ENCODE data around the gene AR.

Gene AR

DNA sequence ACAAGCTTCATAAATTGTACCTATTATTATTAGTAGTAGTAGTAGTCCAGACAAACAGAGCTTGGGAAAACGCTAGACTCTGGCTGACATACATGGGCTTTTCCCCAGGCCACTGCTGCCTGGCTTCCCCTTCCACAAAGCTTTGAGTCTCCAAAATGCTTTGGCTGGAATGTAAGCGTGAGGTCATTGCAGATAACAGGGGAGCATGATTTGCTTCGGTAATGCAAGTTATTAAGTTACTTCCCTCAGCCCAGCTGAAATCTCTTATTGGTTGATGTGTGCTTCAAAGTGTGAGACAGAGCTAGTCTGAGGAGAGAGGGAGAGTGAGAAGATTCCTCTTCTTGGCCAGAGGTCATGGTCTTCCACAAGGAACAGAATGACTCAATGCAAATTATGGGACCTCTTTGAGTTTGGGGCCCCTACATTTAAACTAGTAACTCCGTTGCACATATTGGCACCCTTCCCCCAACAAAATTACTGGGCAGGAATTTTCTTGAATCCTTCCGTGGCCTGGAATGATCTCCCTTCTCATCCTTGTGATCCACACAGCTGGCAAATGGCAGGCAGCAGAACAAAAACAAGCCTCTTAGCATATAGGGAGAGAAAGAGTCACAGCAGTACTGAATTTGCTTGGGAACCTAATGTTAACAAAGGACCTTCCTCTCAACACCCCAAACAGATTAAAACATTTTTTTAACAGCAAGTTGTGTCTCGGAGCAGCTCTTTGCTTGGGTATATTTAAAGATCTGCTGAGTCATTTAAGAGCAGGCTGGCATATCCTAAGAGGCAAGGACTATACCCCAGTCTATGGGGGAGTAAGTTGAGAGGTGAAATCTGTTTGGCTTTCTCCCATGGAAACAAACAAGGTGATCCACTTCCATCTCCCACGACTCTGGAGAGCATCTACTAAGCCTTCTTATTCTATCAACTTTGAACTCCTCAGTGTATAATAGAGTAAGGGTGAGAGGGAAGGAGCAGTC is 19.9 kb downstream of the AR start:
- DNase-seq, result no peak

DNA sequence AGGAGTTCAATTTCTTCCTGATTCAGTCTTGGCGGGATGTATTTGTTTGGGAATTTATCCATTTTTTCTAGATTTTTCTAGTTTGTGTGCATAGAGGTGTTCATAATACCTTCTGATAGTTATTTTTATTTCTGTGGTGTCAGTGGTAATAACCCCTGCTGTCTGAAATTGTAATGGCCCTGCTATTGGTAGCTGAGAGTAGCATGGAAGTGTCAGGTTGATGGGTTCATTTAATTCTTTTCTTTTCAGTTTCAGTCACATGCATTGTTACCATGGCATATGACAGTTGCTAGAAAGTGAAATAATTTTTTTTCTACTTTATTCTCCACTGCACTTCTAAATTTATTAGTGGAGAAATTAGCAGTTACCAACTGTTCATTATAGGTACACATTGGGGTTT is 20.7 kb downstream of the AR start:
- DNase-seq, result no peak

DNA sequence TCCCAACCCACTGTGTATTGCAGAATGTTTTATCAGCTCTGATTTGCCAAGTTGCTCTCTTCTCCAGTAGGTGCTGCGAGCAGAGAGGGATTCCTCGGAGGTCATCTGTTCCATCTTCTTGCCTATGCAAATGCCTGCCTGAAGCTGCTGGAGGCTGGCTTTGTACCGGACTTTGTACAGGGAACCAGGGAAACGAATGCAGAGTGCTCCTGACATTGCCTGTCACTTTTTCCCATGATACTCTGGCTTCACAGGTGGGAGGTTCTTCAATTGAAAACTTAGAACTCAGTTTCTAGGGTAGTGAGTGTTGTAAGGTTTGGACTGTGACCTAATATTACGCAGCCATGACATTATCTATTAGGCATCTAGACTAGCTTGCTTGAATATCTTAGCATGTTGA is 24.9 kb downstream of the AR start:
- no peak for DNase-seq

DNA sequence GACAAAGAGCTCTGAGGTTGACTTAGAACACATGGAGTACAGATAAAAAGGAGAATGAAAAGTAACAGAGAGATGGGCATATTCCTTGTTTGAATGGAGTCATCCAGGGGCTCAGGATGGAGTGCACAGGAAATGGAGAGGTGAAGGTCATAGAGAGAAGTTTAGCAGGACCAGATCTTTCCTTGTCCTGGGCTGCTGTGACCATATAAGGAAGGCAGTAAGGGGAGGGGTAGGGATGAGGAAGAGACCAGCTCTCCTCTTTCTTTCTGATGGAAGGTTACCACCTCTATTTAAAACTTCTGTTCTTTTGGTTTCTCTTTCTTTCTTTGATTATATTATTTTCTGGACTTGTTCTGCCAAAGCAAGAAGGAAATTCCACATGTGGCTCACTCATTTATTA is 27.0 kb downstream of the AR start:
- no peak for DNase-seq

DNA sequence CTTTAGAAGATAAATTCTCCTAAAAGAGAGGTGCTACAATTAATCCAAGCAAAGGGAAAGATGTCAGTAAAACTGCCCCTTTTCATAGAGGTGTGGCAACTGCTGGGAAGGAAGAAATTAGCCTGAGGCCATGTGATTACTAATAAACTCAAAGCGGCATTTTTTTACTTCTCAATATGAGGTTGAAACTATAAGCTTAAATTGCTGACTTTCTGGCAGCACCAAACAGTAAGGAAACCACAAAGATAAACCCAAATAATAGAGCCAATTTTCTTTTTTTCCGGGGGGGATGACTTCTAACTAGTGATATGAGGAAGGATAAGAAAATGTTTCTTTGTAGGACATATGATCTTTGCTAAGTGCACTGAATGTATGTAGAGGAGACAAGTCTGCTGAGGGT is 30.9 kb downstream of the AR start:
- no peak for DNase-seq

DNA sequence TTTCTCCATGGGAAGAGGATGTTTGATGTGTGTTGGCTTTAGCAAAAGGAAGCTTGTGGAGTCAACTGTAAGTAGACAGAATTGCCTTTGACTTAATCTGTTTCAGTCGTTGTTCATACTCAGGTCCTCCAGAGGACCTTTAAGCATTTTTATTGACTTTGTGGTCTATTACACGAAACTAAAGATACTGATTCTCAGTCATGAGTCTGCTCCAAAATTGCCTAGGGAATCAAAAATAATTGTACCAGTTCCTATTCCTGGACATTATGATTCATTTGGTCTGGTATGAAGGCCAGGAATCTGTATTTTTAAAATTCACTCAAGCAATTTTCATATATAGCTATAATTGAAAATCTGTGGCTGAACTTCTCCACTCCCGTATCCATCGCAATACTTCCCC is 38.6 kb downstream of the AR start:
- no peak for DNase-seq

DNA sequence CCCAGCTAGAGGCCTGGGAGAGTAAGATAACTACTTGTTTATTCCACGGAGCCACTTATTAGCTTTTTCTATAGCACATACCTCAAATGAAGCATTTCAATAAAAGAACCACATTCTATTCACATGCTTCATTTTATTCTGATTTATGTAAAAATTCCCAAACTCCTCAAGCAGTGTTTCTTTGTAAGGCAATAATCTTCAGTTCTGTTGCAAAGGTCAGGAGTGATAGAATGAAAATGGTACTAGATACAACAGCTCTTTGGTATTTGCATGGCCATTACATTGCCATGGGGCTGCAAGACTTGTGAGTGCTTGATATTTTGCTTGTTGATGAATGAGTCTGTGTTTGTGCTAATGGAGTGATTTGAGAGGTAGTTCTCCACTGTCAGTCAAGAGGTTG is 39.4 kb downstream of the AR start:
- no peak for DNase-seq

DNA sequence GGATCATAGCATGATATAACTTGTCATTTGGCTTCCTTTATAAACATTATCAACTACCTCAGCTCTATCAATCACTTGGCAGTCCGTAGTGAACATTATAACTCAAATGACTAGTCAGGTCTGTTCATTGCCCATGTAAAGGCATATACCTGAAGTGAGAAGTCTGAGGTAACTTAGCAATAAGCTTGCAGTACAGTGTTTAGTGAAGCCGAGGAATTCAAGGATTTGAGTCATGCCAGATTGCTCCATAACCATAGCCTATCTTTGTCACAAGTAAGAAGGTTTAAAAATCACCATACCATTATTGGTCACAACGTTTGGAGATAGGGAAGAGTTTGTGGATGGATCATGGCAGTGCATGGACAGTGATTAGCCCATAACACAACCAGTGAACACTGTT is 41.6 kb downstream of the AR start:
- DNase-seq, result no peak

DNA sequence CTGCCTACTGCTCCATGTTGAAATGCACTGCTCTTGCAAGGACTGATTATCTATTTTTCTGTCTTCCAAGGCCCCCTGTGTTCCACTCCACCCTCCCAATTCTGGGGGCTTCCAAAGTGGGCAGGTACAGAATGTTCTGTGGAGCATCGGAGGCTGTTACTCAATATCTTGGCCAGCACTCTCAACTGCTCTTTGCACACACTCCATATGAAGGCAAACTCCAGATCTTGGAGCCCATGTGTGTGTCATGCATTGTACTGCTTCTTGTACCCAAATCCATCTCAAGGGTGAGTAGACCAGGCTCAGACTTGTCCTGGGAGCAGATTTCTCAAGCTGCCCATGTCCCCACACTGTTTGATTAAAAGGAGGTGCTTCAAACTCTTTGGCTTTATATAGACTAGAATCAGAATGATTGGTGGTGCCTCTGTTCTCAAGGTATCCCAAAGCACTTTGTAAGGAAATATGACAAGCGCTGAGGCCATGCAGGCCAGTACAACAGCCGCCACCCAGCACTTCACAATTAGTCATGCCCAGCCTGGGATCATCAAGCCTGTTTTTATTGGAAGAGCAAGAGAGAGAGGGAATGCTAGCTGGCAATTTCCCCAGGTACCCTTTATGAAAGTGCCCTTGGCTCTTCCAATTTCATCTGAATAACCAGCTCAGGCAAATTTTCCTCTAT is 44.3 kb downstream of the AR start:
- no peak for DNase-seq

DNA sequence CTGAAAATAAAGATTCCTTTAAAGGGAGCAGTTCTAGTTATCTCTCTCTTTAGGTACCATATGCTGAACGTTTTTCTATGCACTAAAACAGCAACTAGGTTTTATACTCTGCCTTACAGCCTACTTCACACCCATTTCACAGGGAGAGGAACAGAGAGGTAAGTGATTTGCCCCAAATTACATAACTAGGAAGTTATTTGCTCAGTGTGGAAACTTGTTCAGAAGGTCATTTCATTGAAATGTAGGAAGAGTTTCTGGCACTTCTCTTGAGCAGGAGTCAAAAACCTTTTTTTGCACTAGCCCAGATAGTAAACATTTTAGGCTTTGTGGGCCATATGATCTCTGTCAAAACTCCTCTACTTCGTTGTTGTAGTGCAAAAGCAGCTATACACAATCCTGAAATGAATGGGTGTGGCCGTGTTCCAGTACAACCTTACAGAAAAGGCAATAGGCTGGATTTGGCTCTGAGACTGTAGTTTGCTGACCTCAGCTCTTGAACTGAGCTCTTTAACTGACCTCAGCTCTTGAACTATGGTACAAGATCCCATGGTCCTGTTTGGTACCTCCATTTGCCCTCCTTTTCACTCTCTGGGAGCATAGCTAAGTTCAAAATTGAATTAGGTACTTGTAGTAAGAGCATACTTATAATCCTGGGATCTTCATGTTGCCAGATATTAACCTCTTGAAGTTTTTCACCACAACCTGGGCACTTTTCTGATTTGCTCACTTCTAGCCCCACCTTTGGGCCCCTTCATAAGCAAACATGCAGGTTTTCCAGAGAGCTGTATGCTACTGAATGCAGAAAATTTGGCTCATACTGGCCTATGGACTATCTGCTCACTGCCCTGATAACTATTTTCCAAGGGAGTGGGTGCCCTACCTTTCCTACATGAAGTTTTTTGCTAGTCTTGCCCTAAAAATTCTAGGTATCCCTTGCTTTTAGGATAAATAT is 53.3 kb downstream of the AR start:
- DNase-seq, result no peak

DNA sequence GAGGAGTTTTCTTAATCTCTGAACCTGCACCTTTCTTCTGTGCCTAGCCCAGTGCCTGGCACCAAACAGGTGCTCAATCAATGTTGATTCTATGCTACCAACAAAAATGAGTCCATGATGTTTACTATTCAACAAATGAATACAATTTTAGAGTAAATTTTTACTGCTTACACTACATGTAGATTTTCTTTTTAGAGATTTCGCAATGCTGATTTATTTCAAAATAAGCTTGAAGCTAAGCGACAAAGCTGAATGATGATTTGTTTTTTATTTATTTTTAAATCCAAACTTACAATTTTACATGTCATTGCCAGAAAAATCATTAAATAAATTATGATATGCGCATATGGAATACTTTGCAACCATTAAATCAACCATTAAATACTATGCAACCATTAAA is 55.7 kb downstream of the AR start:
- no peak for DNase-seq

DNA sequence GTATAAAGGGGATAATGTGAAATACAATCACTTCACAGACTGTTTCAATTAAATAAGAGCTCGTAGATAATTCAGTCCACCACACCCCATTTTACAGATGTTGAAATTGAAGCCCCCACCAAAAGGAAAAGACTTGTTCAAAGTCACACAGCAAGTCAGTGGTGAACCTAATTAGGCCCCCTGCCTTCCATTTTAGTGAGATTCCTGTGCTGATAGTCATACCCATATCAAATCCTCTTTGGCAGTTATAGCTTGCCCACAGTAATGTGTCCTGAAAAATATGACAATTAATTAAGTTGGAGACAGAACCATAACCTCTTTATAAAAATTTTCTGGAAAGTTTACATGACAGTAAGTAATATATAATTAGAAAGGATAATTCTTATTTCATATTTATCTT is 58.0 kb downstream of the AR start:
- DNase-seq, result no peak

DNA sequence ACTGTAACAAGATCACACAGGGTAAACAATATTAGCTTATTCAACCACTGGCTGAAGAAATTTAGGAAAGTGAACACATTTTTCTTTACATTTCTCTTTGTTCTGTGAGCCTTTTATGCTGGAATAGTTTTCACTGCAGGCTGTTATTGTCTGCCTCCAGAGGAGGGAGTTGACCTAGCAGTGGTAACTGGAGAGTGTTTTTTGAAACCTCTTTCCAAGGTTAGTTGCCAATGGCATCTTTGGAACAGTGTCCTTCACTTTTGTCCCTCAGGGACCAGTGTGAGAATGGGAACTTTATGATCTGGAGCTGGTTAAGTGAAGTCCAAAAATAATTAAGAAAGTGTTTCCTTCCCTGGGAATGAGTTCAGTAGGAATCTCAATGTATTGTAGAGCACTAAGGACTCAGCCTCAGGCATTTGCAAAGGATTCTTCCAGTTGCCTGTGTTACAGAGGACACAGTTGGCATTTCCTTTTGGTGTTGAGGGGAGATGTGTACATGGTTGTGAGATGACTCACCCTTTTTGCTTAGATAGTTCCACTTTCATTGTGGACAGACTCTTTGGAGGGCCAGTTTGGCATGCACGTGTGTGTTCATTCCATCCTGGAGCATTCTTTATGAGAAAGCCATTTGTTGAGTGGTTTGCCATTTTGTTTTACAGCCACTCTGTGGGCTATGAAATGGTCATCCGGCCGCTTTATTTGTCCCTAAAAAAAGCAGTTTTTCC is 61.3 kb downstream of the AR start:
- no peak for DNase-seq

DNA sequence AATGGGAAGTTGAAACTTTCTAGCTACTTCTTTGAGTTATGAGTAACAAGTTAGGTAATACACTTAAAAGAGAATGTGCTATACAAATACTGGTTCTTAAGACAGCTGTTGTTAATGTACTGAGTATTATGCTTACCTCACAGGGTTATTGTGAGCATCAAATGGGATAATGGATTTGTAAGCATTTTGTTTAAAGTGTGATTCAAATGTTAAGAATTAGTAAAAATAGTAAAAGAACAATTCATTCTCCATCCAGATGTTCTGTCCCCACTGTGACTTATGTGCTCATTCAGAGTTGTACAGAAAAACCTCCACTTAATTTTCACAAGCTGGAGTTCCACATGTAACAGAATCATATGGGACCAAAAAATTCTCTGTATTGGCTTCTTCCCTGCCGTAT is 63.6 kb downstream of the AR start:
- DNase-seq, result no peak

DNA sequence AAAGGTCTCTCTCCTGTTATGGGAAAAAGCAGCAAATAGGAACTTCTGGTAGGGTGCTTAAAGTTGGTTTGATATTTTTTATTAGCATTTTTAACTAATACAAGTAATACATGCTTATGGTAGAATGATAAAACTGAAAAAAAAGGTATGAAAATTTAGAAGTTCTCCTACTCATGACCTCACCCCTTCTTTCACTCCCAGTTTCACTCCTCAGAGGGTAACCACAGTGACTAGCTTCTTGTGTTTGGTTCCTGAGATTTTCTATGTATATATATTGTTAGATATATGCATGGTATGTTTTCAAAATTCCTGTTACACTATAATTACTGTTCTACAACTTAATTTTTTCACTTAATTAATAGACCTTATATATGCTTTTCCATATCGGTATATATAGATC is 66.5 kb downstream of the AR start:
- no peak for DNase-seq

DNA sequence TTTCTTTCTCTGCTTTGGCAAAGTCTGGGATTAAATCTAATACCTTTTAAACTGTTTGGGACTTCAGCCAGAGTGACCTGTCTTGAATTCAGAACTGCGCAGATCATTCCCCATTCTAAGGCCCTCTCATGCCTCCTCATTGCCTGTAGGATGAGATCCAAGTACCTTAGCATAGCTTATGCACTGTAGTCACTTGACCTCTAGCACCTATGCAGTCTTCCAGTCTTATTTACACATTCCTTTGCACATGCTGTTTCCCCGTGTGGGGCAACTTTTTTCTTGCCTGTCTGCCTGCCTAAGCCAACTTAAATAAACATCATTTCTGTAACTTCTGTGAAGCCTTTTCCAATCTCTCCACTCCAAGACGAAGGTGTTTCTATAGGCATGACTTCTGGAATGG is 68.4 kb downstream of the AR start:
- DNase-seq, result no peak

DNA sequence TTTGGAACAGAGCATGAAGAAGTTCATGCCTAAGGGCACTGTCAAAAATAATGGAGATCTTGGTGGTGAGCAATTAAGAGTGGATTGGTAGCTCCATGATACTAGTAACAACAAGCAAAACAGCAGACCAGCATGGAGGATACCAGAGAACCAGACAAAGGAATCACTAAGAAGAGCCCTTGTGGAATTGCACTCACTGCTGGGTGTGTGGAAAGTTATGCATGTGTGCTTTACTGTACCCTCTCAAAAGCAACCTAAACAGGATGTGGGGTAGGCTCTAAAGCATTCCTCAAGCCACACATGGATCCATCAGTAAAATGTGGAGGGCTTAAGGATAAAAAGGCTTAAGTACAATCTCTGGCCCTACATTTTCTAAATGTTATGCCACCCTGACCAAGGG is 69.5 kb downstream of the AR start:
- no peak for DNase-seq

DNA sequence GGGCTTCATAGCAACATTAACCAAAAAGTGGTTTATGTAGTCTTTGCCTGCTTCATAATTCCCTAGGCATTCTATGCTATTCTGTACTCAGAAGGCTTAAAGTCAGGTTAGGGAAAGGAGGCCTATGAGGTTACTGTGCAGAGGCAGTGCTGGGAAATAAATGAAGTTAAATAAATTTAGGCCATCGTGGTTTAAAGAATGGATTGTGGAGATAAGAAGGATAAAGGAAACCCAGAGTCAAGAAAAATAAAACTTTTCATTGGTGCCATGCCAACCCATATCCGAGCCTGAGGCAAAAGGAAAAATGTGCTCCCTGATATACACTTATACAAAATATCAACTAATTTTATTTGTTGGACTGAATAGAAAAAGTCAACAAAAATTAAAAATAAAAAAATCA is 70.2 kb downstream of the AR start:
- DNase-seq, result no peak

DNA sequence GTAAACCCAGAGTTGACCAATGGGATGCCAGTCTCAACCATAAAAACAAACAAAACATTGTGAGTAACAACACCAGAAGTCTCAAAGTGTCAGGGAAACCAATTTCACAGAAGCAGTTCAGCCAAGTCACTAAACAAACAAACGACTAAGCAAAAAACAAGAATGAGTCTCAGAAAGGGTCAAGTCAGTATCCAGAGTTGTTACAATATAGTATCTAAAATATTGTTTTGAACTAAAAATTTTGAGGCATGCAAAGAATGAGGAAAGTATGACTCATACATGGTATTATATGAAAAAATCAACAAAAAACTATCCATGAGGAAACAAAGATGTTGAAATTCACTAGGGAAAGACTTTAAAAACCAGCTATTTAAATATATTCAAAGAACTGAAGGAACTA is 70.6 kb downstream of the AR start:
- DNase-seq, result no peak

DNA sequence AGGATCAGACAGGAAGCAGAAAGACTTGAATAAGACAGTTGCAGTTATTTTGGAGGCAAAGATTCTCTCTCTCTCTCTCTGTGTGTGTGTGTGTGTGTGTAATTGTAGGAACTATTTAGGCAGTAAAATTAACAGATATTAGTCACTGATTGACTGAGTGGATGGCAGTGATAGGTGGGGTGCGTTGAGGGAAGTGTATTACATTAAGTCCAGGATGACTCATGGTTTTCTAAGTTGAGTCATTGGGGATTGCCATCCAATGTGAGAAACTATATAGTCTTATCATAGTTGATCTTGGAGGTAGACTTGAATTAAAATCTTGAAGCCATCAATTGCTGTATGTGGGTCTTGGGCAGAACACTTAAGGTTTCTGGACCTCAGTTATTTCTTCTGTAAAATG is 75.4 kb downstream of the AR start:
- no peak for DNase-seq

DNA sequence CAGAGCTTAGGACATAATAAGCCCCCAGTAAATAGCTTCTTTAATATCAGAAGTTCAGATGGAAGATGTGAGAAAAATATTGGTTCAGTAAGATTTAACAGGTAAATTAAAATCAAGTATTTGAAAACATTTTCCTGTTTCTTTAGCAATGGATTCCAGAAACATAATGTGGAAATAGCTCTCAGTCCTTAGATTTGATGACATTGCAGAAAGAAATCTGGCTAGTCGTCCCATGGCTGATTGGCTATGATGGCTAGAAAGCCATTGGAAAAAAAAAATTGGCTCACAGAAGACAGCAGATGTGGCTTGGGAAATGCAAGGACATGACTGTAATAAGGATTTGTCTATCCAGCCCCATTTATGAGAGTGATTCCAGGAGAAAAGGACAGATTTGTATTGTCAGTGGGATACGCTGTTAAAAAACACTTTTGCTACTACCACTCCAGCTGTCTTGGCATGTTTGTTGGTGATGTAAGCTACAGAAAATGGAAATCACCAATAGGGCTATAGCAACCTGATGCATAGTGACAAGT is 78.3 kb downstream of the AR start:
- no peak for DNase-seq

DNA sequence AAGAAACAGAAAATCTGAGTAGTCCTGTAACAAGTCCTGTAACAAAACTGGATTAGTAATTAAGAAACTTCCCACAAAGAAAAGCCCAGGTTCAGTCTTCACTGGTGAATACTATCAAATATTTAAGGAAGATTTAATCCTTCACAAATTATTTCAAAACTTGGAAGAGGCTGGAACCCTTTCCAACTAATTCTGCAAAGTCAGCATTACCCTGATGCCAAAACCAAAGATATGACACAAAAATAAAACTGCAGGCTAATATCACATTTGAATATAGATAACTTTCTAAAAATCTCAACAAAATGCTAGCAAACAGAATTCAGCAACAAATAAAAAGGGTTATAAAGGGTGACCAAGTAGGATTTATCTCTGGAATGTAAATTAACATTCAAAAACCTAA is 80.5 kb downstream of the AR start:
- DNase-seq, result no peak
